ENCODE data around the gene GCNA. TPM values are rescaled to one million over a fixed set of nuclear protein-coding genes. Genes with fewer than 3 reads are reported as not detected.
"Not testable (repeated sequence)": the region's sequence is repeated elsewhere in the genome, so short reads cannot be mapped to it uniquely, and the experiment has no call there.

Gene GCNA
- total and polyA plus RNA-seq, 2 donors (not counting 1 experiment from before 2014, with no cell fraction given) = 0.74 to 2.3 TPM

DNA sequence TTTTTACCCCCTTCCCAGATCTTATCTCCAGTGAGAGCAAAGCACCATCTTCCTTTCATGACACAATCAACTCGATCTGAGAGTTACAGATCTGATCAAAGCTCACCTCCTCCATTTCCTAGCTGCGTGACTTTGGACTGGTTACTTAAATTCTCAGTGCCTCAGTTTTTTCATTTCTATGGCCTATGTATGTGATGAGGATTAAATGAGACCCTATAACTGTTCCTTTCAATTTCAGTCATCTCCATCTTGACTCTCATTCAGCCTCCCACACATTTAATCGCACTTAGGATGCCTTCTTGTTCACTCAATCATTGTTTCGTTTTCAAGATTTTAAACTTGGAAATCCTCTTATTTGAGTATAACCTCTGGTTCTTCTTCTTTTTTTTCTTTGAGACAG is 60.2 kb downstream of the GCNA start:
- Histone ChIP-seq H2AFZ (ENCODE audit: low read length) (no peak overlapping the region), H3K27ac (ENCODE audit: insufficient read depth, low read length) (no peak overlapping the region), H3K9me3 (ENCODE audit: control insufficient read depth, insufficient read depth, low read depth, low read length) (no peaks in the 10 kb centered on the region), H4K20me1 (ENCODE audit: control insufficient read depth, extremely low read depth, insufficient read depth, low read length) (no peaks in the 10 kb centered on the region), H3K4me2 (ENCODE audit: extremely low read depth, insufficient read depth, low read length) (peak overlapping the region; percentile 25), H3K9ac (ENCODE audit: insufficient read depth, low read length) (no peak overlapping the region), H3K79me2 (ENCODE audit: control insufficient read depth, insufficient read depth, low read length) (no peaks in the 10 kb centered on the region), H3K4me3 (replicated peaks in 1 of 4; ENCODE audit: control extremely low read depth in 1 of 4, insufficient read depth in 1 of 4, low read depth in 3 of 4, low read length in 4 of 4) (no peak overlapping the region), H3K27me3 (ENCODE audit: control insufficient read depth, insufficient read depth, low read length) (no peaks in the 10 kb centered on the region), H3K4me1 (ENCODE audit: control insufficient read depth, extremely low read depth, insufficient read depth, low read length) (no peaks in the 10 kb centered on the region), H3K36me3 (ENCODE audit: control insufficient read depth, insufficient read depth, low read length) (no peaks in the 10 kb centered on the region)
- no peak for DNase-seq (ENCODE audit: low read depth in 2 of 2)
- no peak for TF ChIP-seq EZH2 (IDR thresholded peaks at IDR 0.05; ENCODE audit: low read length, missing control alignments)
- TF ChIP-seq, protein P1, sequence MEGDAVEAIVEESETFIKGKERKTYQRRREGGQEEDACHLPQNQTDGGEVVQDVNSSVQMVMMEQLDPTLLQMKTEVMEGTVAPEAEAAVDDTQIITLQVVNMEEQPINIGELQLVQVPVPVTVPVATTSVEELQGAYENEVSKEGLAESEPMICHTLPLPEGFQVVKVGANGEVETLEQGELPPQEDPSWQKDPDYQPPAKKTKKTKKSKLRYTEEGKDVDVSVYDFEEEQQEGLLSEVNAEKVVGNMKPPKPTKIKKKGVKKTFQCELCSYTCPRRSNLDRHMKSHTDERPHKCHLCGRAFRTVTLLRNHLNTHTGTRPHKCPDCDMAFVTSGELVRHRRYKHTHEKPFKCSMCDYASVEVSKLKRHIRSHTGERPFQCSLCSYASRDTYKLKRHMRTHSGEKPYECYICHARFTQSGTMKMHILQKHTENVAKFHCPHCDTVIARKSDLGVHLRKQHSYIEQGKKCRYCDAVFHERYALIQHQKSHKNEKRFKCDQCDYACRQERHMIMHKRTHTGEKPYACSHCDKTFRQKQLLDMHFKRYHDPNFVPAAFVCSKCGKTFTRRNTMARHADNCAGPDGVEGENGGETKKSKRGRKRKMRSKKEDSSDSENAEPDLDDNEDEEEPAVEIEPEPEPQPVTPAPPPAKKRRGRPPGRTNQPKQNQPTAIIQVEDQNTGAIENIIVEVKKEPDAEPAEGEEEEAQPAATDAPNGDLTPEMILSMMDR (conservative IDR thresholded peaks at IDR 0.05 in 1 of 2, IDR thresholded peaks at IDR 0.05 in 1 of 2; ENCODE audit: low read depth in 1 of 2, low read length in 2 of 2) = no peak

DNA sequence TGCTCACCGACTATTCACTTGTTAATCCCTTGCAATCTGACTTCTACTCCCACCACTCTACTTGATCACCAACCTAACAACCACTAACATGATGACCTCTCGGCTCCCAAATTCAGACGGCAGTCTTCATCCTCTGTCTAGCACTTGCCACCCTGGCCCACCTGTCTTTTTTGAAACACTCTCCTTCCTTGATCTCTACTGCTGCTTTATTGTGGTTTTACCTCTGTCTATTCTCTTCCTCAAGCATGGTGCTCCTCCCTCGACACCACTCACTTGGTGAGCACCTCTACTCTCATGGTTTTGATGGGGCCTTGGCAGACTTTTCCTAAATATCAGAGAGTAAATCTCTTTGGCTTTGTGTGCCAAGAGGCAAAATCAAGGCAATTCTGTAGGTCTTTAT is 61.8 kb downstream of the GCNA start:
- Histone ChIP-seq H3K4me3 (replicated peaks in 1 of 4; ENCODE audit: control extremely low read depth in 1 of 4, insufficient read depth in 1 of 4, low read depth in 3 of 4, low read length in 4 of 4) (no peak overlapping the region), H3K9me3 (ENCODE audit: control insufficient read depth, insufficient read depth, low read depth, low read length) (no peaks in the 10 kb centered on the region), H3K27ac (ENCODE audit: insufficient read depth, low read length) (no peak overlapping the region), H2AFZ (ENCODE audit: low read length) (no peak overlapping the region), H3K36me3 (ENCODE audit: control insufficient read depth, insufficient read depth, low read length) (no peaks in the 10 kb centered on the region), H3K4me2 (ENCODE audit: extremely low read depth, insufficient read depth, low read length) (no peak overlapping the region), H3K79me2 (ENCODE audit: control insufficient read depth, insufficient read depth, low read length) (no peaks in the 10 kb centered on the region), H4K20me1 (ENCODE audit: control insufficient read depth, extremely low read depth, insufficient read depth, low read length) (no peaks in the 10 kb centered on the region), H3K9ac (ENCODE audit: insufficient read depth, low read length) (no peak overlapping the region), H3K27me3 (ENCODE audit: control insufficient read depth, insufficient read depth, low read length) (no peaks in the 10 kb centered on the region), H3K4me1 (ENCODE audit: control insufficient read depth, extremely low read depth, insufficient read depth, low read length) (no peaks in the 10 kb centered on the region)
- no peak for DNase-seq (ENCODE audit: low read depth in 2 of 2)
- TF ChIP-seq EZH2 (IDR thresholded peaks at IDR 0.05; ENCODE audit: low read length, missing control alignments) = no peak
- TF ChIP-seq, protein P1 (conservative IDR thresholded peaks at IDR 0.05 in 1 of 2, IDR thresholded peaks at IDR 0.05 in 1 of 2; ENCODE audit: low read depth in 1 of 2, low read length in 2 of 2) = no peak

DNA sequence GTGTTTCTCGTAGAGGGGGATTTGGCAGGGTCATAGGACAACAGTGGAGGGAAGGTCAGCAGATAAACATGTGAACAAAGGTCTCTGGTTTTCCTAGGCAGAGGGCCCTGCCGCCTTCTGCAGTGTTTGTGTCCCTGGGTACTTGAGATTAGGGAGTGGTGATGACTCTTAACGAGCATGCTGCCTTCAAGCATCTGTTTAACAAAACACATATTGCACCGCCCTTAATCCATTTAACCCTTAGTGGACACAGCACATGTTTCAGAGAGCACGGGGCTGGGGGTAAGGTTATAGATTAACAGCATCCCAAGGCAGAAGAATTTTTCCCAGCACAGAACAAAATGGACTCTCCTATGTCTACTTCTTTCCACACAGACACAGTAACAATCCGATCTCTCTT is 66.2 kb downstream of the GCNA start:
- DNase-seq (ENCODE audit: low read depth in 2 of 2); H3K27me3 ChIP-seq (ENCODE audit: control insufficient read depth, insufficient read depth, low read length); H4K20me1 ChIP-seq (ENCODE audit: control insufficient read depth, extremely low read depth, insufficient read depth, low read length); H3K79me2 ChIP-seq (ENCODE audit: control insufficient read depth, insufficient read depth, low read length); H3K36me3 ChIP-seq (ENCODE audit: control insufficient read depth, insufficient read depth, low read length); H3K4me1 ChIP-seq (ENCODE audit: control insufficient read depth, extremely low read depth, insufficient read depth, low read length); H3K4me2 ChIP-seq (ENCODE audit: extremely low read depth, insufficient read depth, low read length); H3K9ac ChIP-seq (ENCODE audit: insufficient read depth, low read length); H3K4me3 ChIP-seq (replicated peaks in 1 of 4; ENCODE audit: control extremely low read depth in 1 of 4, insufficient read depth in 1 of 4, low read depth in 3 of 4, low read length in 4 of 4); H3K9me3 ChIP-seq (ENCODE audit: control insufficient read depth, insufficient read depth, low read depth, low read length); H3K27ac ChIP-seq (ENCODE audit: insufficient read depth, low read length); H2AFZ ChIP-seq (ENCODE audit: low read length): not testable (repeated sequence)
